K562 treated with DMSO at 1 percent for 12 hours (cell line): Measurements from ENCODE around the gene NIBAN1. TPM values are rescaled to one million over a fixed set of nuclear protein-coding genes. Genes with fewer than 3 reads are reported as not detected.

Experiments
- total RNA-seq: library from RNA; unstranded; fragments of 300-600 nt; gene quantifications from 2 replicates; pipeline ENCODE4 v1.2.3, GENCODE V29; 2022; ENCODE audit not compliant: insufficient read depth

NIBAN1 gene, protein sequence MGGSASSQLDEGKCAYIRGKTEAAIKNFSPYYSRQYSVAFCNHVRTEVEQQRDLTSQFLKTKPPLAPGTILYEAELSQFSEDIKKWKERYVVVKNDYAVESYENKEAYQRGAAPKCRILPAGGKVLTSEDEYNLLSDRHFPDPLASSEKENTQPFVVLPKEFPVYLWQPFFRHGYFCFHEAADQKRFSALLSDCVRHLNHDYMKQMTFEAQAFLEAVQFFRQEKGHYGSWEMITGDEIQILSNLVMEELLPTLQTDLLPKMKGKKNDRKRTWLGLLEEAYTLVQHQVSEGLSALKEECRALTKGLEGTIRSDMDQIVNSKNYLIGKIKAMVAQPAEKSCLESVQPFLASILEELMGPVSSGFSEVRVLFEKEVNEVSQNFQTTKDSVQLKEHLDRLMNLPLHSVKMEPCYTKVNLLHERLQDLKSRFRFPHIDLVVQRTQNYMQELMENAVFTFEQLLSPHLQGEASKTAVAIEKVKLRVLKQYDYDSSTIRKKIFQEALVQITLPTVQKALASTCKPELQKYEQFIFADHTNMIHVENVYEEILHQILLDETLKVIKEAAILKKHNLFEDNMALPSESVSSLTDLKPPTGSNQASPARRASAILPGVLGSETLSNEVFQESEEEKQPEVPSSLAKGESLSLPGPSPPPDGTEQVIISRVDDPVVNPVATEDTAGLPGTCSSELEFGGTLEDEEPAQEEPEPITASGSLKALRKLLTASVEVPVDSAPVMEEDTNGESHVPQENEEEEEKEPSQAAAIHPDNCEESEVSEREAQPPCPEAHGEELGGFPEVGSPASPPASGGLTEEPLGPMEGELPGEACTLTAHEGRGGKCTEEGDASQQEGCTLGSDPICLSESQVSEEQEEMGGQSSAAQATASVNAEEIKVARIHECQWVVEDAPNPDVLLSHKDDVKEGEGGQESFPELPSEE
- 9.6 and 44.2 TPM in 2 replicates for total RNA-seq

DNA sequence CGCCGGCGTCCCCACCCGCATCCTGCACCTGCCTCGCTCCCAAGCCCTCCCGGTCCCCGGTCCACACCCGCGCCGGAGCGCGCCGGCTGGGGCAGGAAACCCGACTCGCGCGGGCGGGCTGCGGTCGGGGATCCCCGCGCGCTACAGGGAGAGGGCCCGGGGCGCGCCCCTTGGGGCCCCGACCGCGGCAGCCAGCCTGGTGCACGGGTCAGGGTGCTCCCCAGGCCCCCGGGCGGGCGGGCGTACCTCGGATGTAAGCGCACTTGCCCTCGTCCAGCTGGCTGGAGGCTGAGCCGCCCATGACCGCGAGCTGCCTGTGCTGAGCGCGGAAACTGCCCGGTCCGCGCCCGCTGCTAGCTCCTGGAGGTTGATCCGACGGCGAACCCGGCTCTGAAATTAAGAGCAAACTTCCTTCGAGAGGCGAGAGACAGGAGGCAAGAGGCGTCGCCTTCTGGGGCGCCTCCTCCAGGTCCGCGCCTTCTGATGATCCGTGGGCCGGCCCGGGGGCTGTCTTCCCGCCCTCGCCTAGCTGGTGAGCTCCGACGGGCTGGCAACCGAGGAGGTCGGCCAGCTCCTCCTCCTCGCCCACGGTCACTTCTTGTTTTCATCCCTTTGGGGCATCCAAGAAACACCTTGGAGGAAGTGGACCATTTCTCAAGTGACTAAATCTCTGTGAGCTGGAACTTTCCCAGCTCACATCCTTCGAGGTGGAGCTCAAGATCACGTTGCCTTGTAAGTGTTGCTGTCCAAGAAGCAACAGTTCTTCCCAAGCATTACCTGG, at the start of gene NIBAN1:
TSS of gene NIBAN1 (minus strand) at position 453 of the 781 bp plus-strand sequence. CDS start at position 301, 152 bp downstream.

Other genes starting within 250 kb of the NIBAN1 start
- gene EDEM3, start 219.7 kb downstream of the NIBAN1 start, total RNA-seq = 5.4 and 23.3 TPM in 2 replicates
- 12.1 and 14.6 TPM in 2 replicates for gene RNF2, start 71.0 kb upstream of the NIBAN1 start, total RNA-seq
- 7.7 and 26.3 TPM in 2 replicates for gene TRMT1L, start 182.4 kb upstream of the NIBAN1 start, total RNA-seq
- gene SWT1, start 182.7 kb upstream of the NIBAN1 start, total RNA-seq = 1.4 and 3.0 TPM in 2 replicates